GM18502 (cell line): ENCODE measurements around the gene TRIO.

ENCODE experiments used
- ATAC-seq: cut with Tn5 transposase; IDR thresholded peaks from one replicate; pipeline ENCODE4 v1.9.1; 2021; ENCODE audit warnings: mild to moderate bottlenecking; ENCODE audit not compliant: unreplicated experiment, poor library complexity

Gene TRIO

GRCh38 chr5:14256026-14256690, 113.0 kb downstream of the TRIO start:
- ATAC-seq: no peak

GRCh38 chr5:14256756-14257393, 113.7 kb downstream of the TRIO start:
- no peak for ATAC-seq

GRCh38 chr5:14257995-14258403, 114.9 kb downstream of the TRIO start:
- ATAC-seq: peak; percentile 68

- ATAC-seq: peak; percentile 56
These were observed 115.7 kb downstream of the TRIO start for GRCh38 chr5:14258840-14259239.

- no peak for ATAC-seq
These were observed 117.5 kb downstream of the TRIO start for GRCh38 chr5:14260637-14261036.

- ATAC-seq: no peak
These were observed 118.1 kb downstream of the TRIO start for GRCh38 chr5:14261235-14261634.

- ATAC-seq: no peak
These were observed 118.9 kb downstream of the TRIO start for GRCh38 chr5:14261856-14262611.

- no peak for ATAC-seq
These were observed 120.0 kb downstream of the TRIO start for GRCh38 chr5:14263113-14263512.

GRCh38 chr5:14263699-14264098, 120.6 kb downstream of the TRIO start:
- no peak for ATAC-seq

- peak; percentile 84 for ATAC-seq
These were observed 121.6 kb downstream of the TRIO start for GRCh38 chr5:14264605-14265316.

GRCh38 chr5:14265570-14265969, 122.4 kb downstream of the TRIO start:
- ATAC-seq: no peak

GRCh38 chr5:14266171-14266570, 123.0 kb downstream of the TRIO start:
- no peak for ATAC-seq

- ATAC-seq: no peak
These were observed 123.5 kb downstream of the TRIO start for GRCh38 chr5:14266686-14267085.

- ATAC-seq: no peak
These were observed 124.2 kb downstream of the TRIO start for GRCh38 chr5:14267166-14267838.

- no peak for ATAC-seq
These were observed 125.0 kb downstream of the TRIO start for GRCh38 chr5:14267991-14268708.

- ATAC-seq: no peak
These were observed 125.6 kb downstream of the TRIO start for GRCh38 chr5:14268738-14269137.

- ATAC-seq: no peak
These were observed 126.3 kb downstream of the TRIO start for GRCh38 chr5:14269395-14269794.

GRCh38 chr5:14270209-14270702, 127.1 kb downstream of the TRIO start:
- peak; percentile 69 for ATAC-seq

GRCh38 chr5:14272548-14273205, 129.5 kb downstream of the TRIO start:
- ATAC-seq: no peak
